Heart left ventricle (tissue), 13 donors: ENCODE results near the gene ERLEC1.

Source experiments
- CTCF ChIP-seq, 12 donors: fragments of 200-600 bp; sonication (generic) in 4 of 12; IDR thresholded peaks; one replicate each; pipeline versions ENCODE4 v1.5.0 to v1.8.0; 2018 to 2022; ENCODE audit warnings: antibody characterized with exemption in 12 of 12, mild to moderate bottlenecking in 5 of 12
- POLR2A ChIP-seq, 2 donors: fragments of 450-650 bp; IDR thresholded peaks; one replicate each; pipeline ENCODE4 v1.6.1; 2017; ENCODE audit warnings: antibody characterized with exemption in 2 of 2, mild to moderate bottlenecking in 2 of 2, moderate library complexity in 2 of 2
- donor health status: ischemic (EF 13 %, LVEDD 7.1; RV severe dilation, severe dysfunction).
- donor health status: DM: no; HTN: yes; CAD: no.
- donor health status: DM: no; HTN: no; CAD: no.
- donor health status: ischemic (EF 25% LVEDD 6.9; RV normal size, moderate dysfunction).
- donor health status: ischemic (EF 25% LVEDD 5.7; RV mildly dilated, moderate dysfunction).
- donor health status: ischemic (EF 35%, LVEDD 5.7; RV mildly dilated, moderate dysfunction).
- donor health status: nonischemic (EF 11% LVEDD 7.7; RV severe dilation, severe dysfunction).
- donor health status: DM: yes; HTN: yes; CAD: no.
- donor health status: PGD.
- donor health status: ischemic (EF 29% LVEDD 5.4; RV normal size, mild dysfunction).
- donor health status: nonischemic (EF 23%, LVEDD 6.1; RV moderate dilation, normal function).

GRCh38 chr2:53793261-53793660 is 6.4 kb downstream of the ERLEC1 start:
- TF ChIP-seq CTCF (IDR thresholded peaks at IDR 0.05): no peak
- no peak for TF ChIP-seq POLR2A (IDR thresholded peaks at IDR 0.05)
